Activated T-helper 1 cell treated with anti-CD3 and anti-CD28 coated beads, Interleukin-2, amount 50 U/mL, for 16 hours (primary cell): ENCODE data around the gene C1orf52.

Experiments used
- DNase-seq, 2 donors: peaks; one replicate each; pipeline ENCODE4 v3.0.0-alpha.2; 2020; ENCODE audit warnings: low read depth in 1 of 2, low spot score in 1 of 2

C1orf52 gene

GRCh38 chr1:85237613-85238012 is 21.8 kb downstream of the C1orf52 start:
- no peak for DNase-seq

GRCh38 chr1:85230305-85230977 is 29.0 kb downstream of the C1orf52 start:
- no peak for DNase-seq

GRCh38 chr1:85229574-85230097 is 29.8 kb downstream of the C1orf52 start:
- no peak for DNase-seq

GRCh38 chr1:85228972-85229371 is 30.5 kb downstream of the C1orf52 start:
- no peak for DNase-seq

GRCh38 chr1:85225624-85226380 is 33.7 kb downstream of the C1orf52 start:
- DNase-seq, result no peak

GRCh38 chr1:85224734-85225623 is 34.5 kb downstream of the C1orf52 start:
- no peak for DNase-seq

GRCh38 chr1:85224295-85224694 is 35.2 kb downstream of the C1orf52 start:
- DNase-seq, result no peak

GRCh38 chr1:85223334-85223733 is 36.1 kb downstream of the C1orf52 start:
- no peak for DNase-seq

- no peak for DNase-seq
These were observed 38.7 kb downstream of the C1orf52 start for GRCh38 chr1:85220756-85221201.

GRCh38 chr1:85219853-85220610 is 39.4 kb downstream of the C1orf52 start:
- no peak for DNase-seq

- no peak for DNase-seq
These were observed 42.8 kb downstream of the C1orf52 start for GRCh38 chr1:85216697-85217096.

- DNase-seq, result no peak
These were observed 44.8 kb downstream of the C1orf52 start for GRCh38 chr1:85214654-85215053.

GRCh38 chr1:85208488-85208887 is 51.0 kb downstream of the C1orf52 start:
- DNase-seq, result no peak

GRCh38 chr1:85203573-85204171 is 55.8 kb downstream of the C1orf52 start:
- no peak for DNase-seq

- no peak for DNase-seq
These were observed 56.6 kb downstream of the C1orf52 start for GRCh38 chr1:85202864-85203255.

GRCh38 chr1:85202092-85202863 is 57.2 kb downstream of the C1orf52 start:
- no peak for DNase-seq

- DNase-seq, result peak; percentile 22 to 51
These were observed 57.9 kb downstream of the C1orf52 start for GRCh38 chr1:85201340-85202091.

GRCh38 chr1:85200463-85201339 is 58.8 kb downstream of the C1orf52 start, which contains the start of gene SYDE2:
SYDE2 (minus strand) TSS chr1:85201016; CDS start chr1:85200996, 20 bp downstream.
- peak; percentile 60 to 66 for DNase-seq
